WERI-Rb-1 (cell line): ENCODE results near the gene EGFR.

Experiments used
- DNase-seq: peaks from one replicate; pipeline ENCODE4 v3.0.0-alpha.2; 2020
- H3K27ac ChIP-seq: fragments of 250-450 bp; sonication (Bioruptor Pico); 2 replicates; pipeline ENCODE4 v1.5.1; 2020; ENCODE audit warnings: mild to moderate bottlenecking, moderate library complexity
- H3K27me3 ChIP-seq: fragments of 250-450 bp; sonication (Bioruptor Pico); 2 replicates; pipeline ENCODE4 v1.5.1; 2021; ENCODE audit warnings: mild to moderate bottlenecking, low read depth, moderate library complexity; ENCODE audit not compliant: insufficient read depth, severe bottlenecking
- H3K36me3 ChIP-seq: fragments of 250-450 bp; sonication (Bioruptor Pico); 2 replicates; pipeline ENCODE4 v1.5.1; 2020; ENCODE audit warnings: mild to moderate bottlenecking, moderate library complexity
- H3K4me3 ChIP-seq: 2 replicates; pipeline ENCODE4 v1.5.1; 2011; ENCODE audit warnings: low read depth, mild to moderate bottlenecking, control low read depth, low read length
- H3K9me3 ChIP-seq: fragments of 250-450 bp; sonication (Bioruptor Pico); 2 replicates; pipeline ENCODE4 v1.5.1; 2021; ENCODE audit warnings: mild to moderate bottlenecking, moderate library complexity; ENCODE audit not compliant: severe bottlenecking
- TF ChIP-seq, protein P1 (sequence below): IDR thresholded peaks from 2 replicates; pipeline ENCODE4 v1.5.1; 2011; ENCODE audit warnings: low read depth, mild to moderate bottlenecking, control low read depth, inconsistent platforms, low read length

Gene EGFR

GRCh38 chr7:54981913-54982312, 36.9 kb upstream of the EGFR start:
- TF ChIP-seq, protein P1, sequence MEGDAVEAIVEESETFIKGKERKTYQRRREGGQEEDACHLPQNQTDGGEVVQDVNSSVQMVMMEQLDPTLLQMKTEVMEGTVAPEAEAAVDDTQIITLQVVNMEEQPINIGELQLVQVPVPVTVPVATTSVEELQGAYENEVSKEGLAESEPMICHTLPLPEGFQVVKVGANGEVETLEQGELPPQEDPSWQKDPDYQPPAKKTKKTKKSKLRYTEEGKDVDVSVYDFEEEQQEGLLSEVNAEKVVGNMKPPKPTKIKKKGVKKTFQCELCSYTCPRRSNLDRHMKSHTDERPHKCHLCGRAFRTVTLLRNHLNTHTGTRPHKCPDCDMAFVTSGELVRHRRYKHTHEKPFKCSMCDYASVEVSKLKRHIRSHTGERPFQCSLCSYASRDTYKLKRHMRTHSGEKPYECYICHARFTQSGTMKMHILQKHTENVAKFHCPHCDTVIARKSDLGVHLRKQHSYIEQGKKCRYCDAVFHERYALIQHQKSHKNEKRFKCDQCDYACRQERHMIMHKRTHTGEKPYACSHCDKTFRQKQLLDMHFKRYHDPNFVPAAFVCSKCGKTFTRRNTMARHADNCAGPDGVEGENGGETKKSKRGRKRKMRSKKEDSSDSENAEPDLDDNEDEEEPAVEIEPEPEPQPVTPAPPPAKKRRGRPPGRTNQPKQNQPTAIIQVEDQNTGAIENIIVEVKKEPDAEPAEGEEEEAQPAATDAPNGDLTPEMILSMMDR: no peak
- H3K9me3 ChIP-seq: no peaks in the 10 kb centered on the region
- H3K4me3 ChIP-seq: no peak overlapping the region
- H3K27me3 ChIP-seq: peaks cover 2% of the 10 kb centered on the region
- no peak overlapping the region for H3K27ac ChIP-seq
- H3K36me3 ChIP-seq: no peaks in the 10 kb centered on the region
- no peak for DNase-seq

GRCh38 chr7:54985426-54986330, 33.1 kb upstream of the EGFR start:
- no peak for DNase-seq
- Histone ChIP-seq H3K9me3 (no peaks in the 10 kb centered on the region), H3K36me3 (no peaks in the 10 kb centered on the region), H3K27ac (no peak overlapping the region), H3K27me3 (peaks cover 3% of the 10 kb centered on the region), H3K4me3 (no peak overlapping the region)
- TF ChIP-seq, protein P1: no peak

DNA sequence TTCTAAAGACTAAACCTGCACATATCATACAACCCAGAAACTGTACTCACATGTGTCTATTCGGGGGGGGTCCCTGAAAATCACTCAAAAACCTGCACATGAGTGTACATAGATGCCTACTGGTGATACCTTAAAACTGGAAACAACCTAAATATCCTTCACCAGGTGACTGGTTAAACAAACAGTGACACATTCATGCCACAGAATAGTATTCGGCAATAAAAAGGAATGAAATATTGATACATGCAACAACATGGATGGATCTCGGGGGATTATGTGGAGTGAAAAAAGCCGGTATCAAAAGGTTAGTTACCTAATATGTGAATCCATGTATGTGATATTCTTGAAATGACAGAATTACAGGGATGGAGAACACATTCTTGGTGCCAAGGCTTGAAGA, 32.1 kb upstream of the EGFR start:
- H3K36me3 ChIP-seq: no peaks in the 10 kb centered on the region
- TF ChIP-seq, protein P1: no peak
- no peak for DNase-seq
- H3K27me3 ChIP-seq: peaks cover 3% of the 10 kb centered on the region
- H3K4me3 ChIP-seq: no peak overlapping the region
- H3K27ac ChIP-seq: no peak overlapping the region
- no peaks in the 10 kb centered on the region for H3K9me3 ChIP-seq

DNA sequence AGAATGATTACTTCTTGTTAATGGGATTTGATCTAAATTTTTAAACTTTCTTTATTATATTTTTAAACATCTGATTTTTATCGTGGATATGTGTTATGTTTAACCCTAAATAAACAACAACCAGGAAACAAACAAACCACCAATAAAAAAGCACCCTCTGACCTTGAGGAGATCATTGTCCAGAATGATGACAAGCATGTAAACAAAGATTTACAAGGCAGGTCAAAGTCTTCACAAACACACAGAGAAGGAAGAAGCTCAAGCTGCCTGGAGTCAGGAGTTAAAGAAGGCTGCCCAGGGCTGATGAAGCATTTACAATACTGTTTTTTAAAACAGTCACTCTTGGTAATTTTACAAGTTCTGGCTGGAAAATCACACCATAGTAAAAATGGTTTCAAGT, 31.0 kb upstream of the EGFR start:
- no peak overlapping the region for H3K4me3 ChIP-seq
- no peak overlapping the region for H3K27ac ChIP-seq
- TF ChIP-seq, protein P1: no peak
- no peaks in the 10 kb centered on the region for H3K36me3 ChIP-seq
- H3K9me3 ChIP-seq: no peaks in the 10 kb centered on the region
- DNase-seq: no peak
- H3K27me3 ChIP-seq: peaks cover 3% of the 10 kb centered on the region

GRCh38 chr7:54988516-54988915, 30.3 kb upstream of the EGFR start:
- TF ChIP-seq, protein P1: no peak
- peaks cover 3% of the 10 kb centered on the region for H3K27me3 ChIP-seq
- H3K4me3 ChIP-seq: no peak overlapping the region
- H3K9me3 ChIP-seq: no peaks in the 10 kb centered on the region
- H3K27ac ChIP-seq: no peak overlapping the region
- H3K36me3 ChIP-seq: no peaks in the 10 kb centered on the region
- DNase-seq: no peak
